Neuronal stem cell (in vitro differentiated cells): ENCODE results near the gene CRYBB2.
A peak's percentile ranks its signal among the peaks of the same experiment; 100 is the strongest.
"Not testable (repeated sequence)": the region's sequence is repeated elsewhere in the genome, so short reads cannot be mapped to it uniquely, and the experiment has no call there.

Source experiments
- DNase-seq: peaks from one replicate; pipeline ENCODE4 v3.0.0-alpha.2; 2013; ENCODE audit warnings: low spot score
- H2AFZ ChIP-seq: one replicate; pipeline ENCODE4 v1.6.1; 2013; ENCODE audit warnings: mild to moderate bottlenecking, low read length, inconsistent platforms
- H2AK5ac ChIP-seq: 2 replicates; pipeline ENCODE4 v1.6.1; 2013; ENCODE audit warnings: low read depth, mild to moderate bottlenecking, inconsistent platforms, low read length, moderate library complexity, mixed read lengths
- H2BK120ac ChIP-seq: 2 replicates; pipeline ENCODE4 v1.6.1; 2013; ENCODE audit warnings: low read depth, mild to moderate bottlenecking, inconsistent platforms, low read length, moderate library complexity, mixed read lengths
- H2BK12ac ChIP-seq: one replicate; pipeline ENCODE4 v1.6.1; 2013; ENCODE audit warnings: low read length, inconsistent platforms
- H2BK15ac ChIP-seq: 2 replicates; pipeline ENCODE4 v1.6.1; 2013; ENCODE audit warnings: mild to moderate bottlenecking, low read length, inconsistent platforms, mixed read lengths
- H2BK5ac ChIP-seq: one replicate; pipeline ENCODE4 v1.6.1; 2013; ENCODE audit warnings: inconsistent platforms, mild to moderate bottlenecking, low read length, moderate library complexity
- H3K14ac ChIP-seq: one replicate; pipeline ENCODE4 v1.6.1; 2013; ENCODE audit warnings: low read length, inconsistent platforms
- H3K18ac ChIP-seq: 2 replicates; pipeline ENCODE4 v1.6.1; 2013; ENCODE audit warnings: low read length, inconsistent platforms
- H3K23ac ChIP-seq: 2 replicates; pipeline ENCODE4 v1.6.1; 2013; ENCODE audit warnings: low read depth, mild to moderate bottlenecking, mixed read lengths, low read length, inconsistent platforms; ENCODE audit not compliant: poor library complexity
- H3K27ac ChIP-seq: replicated peaks from 3 replicates; pipeline ENCODE4 v1.5.1; 2013; ENCODE audit warnings: low read length, inconsistent platforms
- H3K27me3 ChIP-seq, 3 experiments: 2 replicates each; pipeline ENCODE4 v1.6.1; 2013; ENCODE audit warnings: low read length in 3 of 3, mild to moderate bottlenecking in 2 of 3, inconsistent platforms in 1 of 3, low read depth in 1 of 3, mixed read lengths in 1 of 3, moderate library complexity in 1 of 3; ENCODE audit not compliant: control insufficient read depth in 3 of 3, insufficient read depth in 3 of 3
- H3K36me3 ChIP-seq, 2 donors: replicated peaks in 1 of 2; 2 replicates each; pipeline ENCODE4 v1.6.1; 2013; ENCODE audit warnings: low read length in 2 of 2; ENCODE audit not compliant: control insufficient read depth in 2 of 2, insufficient read depth in 2 of 2
- H3K4ac ChIP-seq: 2 replicates; pipeline ENCODE4 v1.6.1; 2013; ENCODE audit warnings: inconsistent platforms, mild to moderate bottlenecking, low read length, moderate library complexity
- H3K4me1 ChIP-seq, 2 donors: 1 replicate in 1 of 2; 2 replicates in 1 of 2; pipeline ENCODE4 v1.6.1; 2013; ENCODE audit warnings: low read length in 2 of 2, low read depth in 1 of 2; ENCODE audit not compliant: control insufficient read depth in 2 of 2, insufficient read depth in 1 of 2
- H3K4me2 ChIP-seq: one replicate; pipeline ENCODE4 v1.6.1; 2013; ENCODE audit warnings: mild to moderate bottlenecking, low read length, inconsistent platforms; ENCODE audit not compliant: insufficient read depth, poor library complexity, severe bottlenecking
- H3K4me3 ChIP-seq, 2 donors: 2 replicates each; pipeline ENCODE4 v1.5.1; 2013; ENCODE audit warnings: low read length in 2 of 2, mild to moderate bottlenecking in 2 of 2, inconsistent platforms in 1 of 2, moderate library complexity in 1 of 2
- H3K79me1 ChIP-seq: one replicate; pipeline ENCODE4 v1.6.1; 2013; ENCODE audit warnings: low read depth, mild to moderate bottlenecking, inconsistent platforms, low read length, moderate library complexity
- H3K9ac ChIP-seq: one replicate; pipeline ENCODE4 v1.6.1; 2013; ENCODE audit warnings: mild to moderate bottlenecking, low read depth, low read length, inconsistent platforms; ENCODE audit not compliant: poor library complexity
- H3K9me3 ChIP-seq, 2 donors: replicated peaks in 1 of 2; 2 replicates each; pipeline versions ENCODE3 to v1.6.1; 2013; ENCODE audit warnings: low read length in 2 of 2, mild to moderate bottlenecking in 2 of 2, inconsistent platforms in 1 of 2, low read depth in 1 of 2, mixed read lengths in 1 of 2, moderate library complexity in 1 of 2; ENCODE audit not compliant: control insufficient read depth in 2 of 2, insufficient read depth in 1 of 2
- H4K8ac ChIP-seq: one replicate; pipeline ENCODE4 v1.6.1; 2013; ENCODE audit warnings: low read depth, mild to moderate bottlenecking, inconsistent platforms, low read length, moderate library complexity
- H4K91ac ChIP-seq: one replicate; pipeline ENCODE4 v1.6.1; 2013; ENCODE audit warnings: low read length, low read depth, mild to moderate bottlenecking, inconsistent platforms; ENCODE audit not compliant: poor library complexity
- whole genome bisulfite sequencing, 2 donors: extraction: QIAGEN DNeasy Blood & Tissue Kit; methylation state at CpG; one replicate each; pipeline ENCODE4 v1.1.7; 2013; ENCODE audit warnings: missing lambda C conversion rate in 2 of 2, mixed read lengths in 1 of 2; ENCODE audit not compliant: insufficient read length in 2 of 2, insufficient replicate concordance in 1 of 2; ENCODE audit errors: extremely low coverage in 2 of 2; 5-methylcytosine and 5-hydroxymethylcytosine counted together

The CRYBB2 gene

GRCh38 chr22:25221790-25222189 lies 2.4 kb downstream of the CRYBB2 start:
- H3K4me3 ChIP-seq: no peak overlapping the region
- no peak overlapping the region for H2BK15ac ChIP-seq
- DNase-seq: no peak
- H2BK120ac ChIP-seq: no peak overlapping the region
- no peak overlapping the region for H3K4ac ChIP-seq
- H3K79me1 ChIP-seq: no peaks in the 10 kb centered on the region
- H2AK5ac ChIP-seq: no peak overlapping the region
- peaks cover 0 to 14% (median 0%) of the 10 kb centered on the region in 3 experiments for H3K27me3 ChIP-seq
- WGBS, 2 donors: no CpG with 5 or more reads among the region's 8 CpGs
- H3K14ac ChIP-seq: no peak overlapping the region
- no peak overlapping the region for H3K18ac ChIP-seq
- no peak overlapping the region for H2BK12ac ChIP-seq
- H3K9ac ChIP-seq: no peak overlapping the region
- H3K4me1 ChIP-seq: peaks cover 0 to 1% of the 10 kb centered on the region in 2 donors
- no peak overlapping the region for H4K8ac ChIP-seq
- H3K27ac ChIP-seq: no peak overlapping the region
- H3K36me3 ChIP-seq: no peaks in the 10 kb centered on the region
- H3K9me3 ChIP-seq: no peaks in the 10 kb centered on the region
- no peak overlapping the region for H3K23ac ChIP-seq
- no peak overlapping the region for H2AFZ ChIP-seq
- H3K4me2 ChIP-seq: no peak overlapping the region
- no peak overlapping the region for H2BK5ac ChIP-seq
- H4K91ac ChIP-seq: no peak overlapping the region

GRCh38 chr22:25223269-25223850 lies 3.9 kb downstream of the CRYBB2 start:
- DNase-seq: peak; percentile 31

GRCh38 chr22:25228822-25229221 lies 9.4 kb downstream of the CRYBB2 start:
- H2BK12ac ChIP-seq: peak overlapping the region; percentile 30
- peaks cover 0 to 2% (median 0%) of the 10 kb centered on the region in 3 experiments for H3K27me3 ChIP-seq
- H3K4me3 ChIP-seq: peak overlapping the region in 1 of 2 donors; percentile 67
- H4K91ac ChIP-seq: no peak overlapping the region
- H3K4me2 ChIP-seq: no peak overlapping the region
- H3K14ac ChIP-seq: no peak overlapping the region
- no peak overlapping the region for H3K27ac ChIP-seq
- no peak overlapping the region for H4K8ac ChIP-seq
- H3K23ac ChIP-seq: peak overlapping the region; percentile 85
- H2BK120ac ChIP-seq: no peak overlapping the region
- H3K9me3 ChIP-seq: no peaks in the 10 kb centered on the region
- H2AK5ac ChIP-seq: no peak overlapping the region
- H2BK15ac ChIP-seq: no peak overlapping the region
- no peaks in the 10 kb centered on the region for H3K36me3 ChIP-seq
- no peak overlapping the region for H3K4ac ChIP-seq
- no peak for DNase-seq
- H3K18ac ChIP-seq: no peak overlapping the region
- no peak overlapping the region for H2BK5ac ChIP-seq
- H3K4me1 ChIP-seq: peaks cover 0 to 2% of the 10 kb centered on the region in 2 donors
- H3K9ac ChIP-seq: no peak overlapping the region
- WGBS, 2 donors: no CpG with 5 or more reads among the region's 13 CpGs
- H3K79me1 ChIP-seq: no peaks in the 10 kb centered on the region
- no peak overlapping the region for H2AFZ ChIP-seq

More at GRCh38 chr22:25223269-25223850, 3.9 kb downstream of the CRYBB2 start:
- no peak overlapping the region for H2BK5ac ChIP-seq
- H3K4me3 ChIP-seq: no peak overlapping the region
- no peaks in the 10 kb centered on the region for H3K9me3 ChIP-seq
- peaks cover 0 to 14% (median 0%) of the 10 kb centered on the region in 3 experiments for H3K27me3 ChIP-seq
- H4K8ac ChIP-seq: no peak overlapping the region
- H2AFZ ChIP-seq: no peak overlapping the region
- peaks cover 0 to 1% of the 10 kb centered on the region in 2 donors for H3K4me1 ChIP-seq
- no peak overlapping the region for H2BK15ac ChIP-seq
- H3K23ac ChIP-seq: no peak overlapping the region
- no peaks in the 10 kb centered on the region for H3K79me1 ChIP-seq
- no peak overlapping the region for H2AK5ac ChIP-seq
- H2BK120ac ChIP-seq: no peak overlapping the region
- H3K4ac ChIP-seq: no peak overlapping the region
- H3K18ac ChIP-seq: no peak overlapping the region
- H2BK12ac ChIP-seq: no peak overlapping the region
- H3K4me2 ChIP-seq: no peak overlapping the region
- H3K27ac ChIP-seq: peak overlapping the region; percentile 29
- H4K91ac ChIP-seq: peak overlapping the region; percentile 14
- H3K36me3 ChIP-seq: no peaks in the 10 kb centered on the region
- no peak overlapping the region for H3K9ac ChIP-seq
- H3K14ac ChIP-seq: no peak overlapping the region
- no CpG with 5 or more reads among the region's 12 CpGs for WGBS, 2 donors

GRCh38 chr22:25230760-25231159 lies 11.3 kb downstream of the CRYBB2 start:
- not testable (repeated sequence) for H2AK5ac ChIP-seq, H3K36me3 ChIP-seq, H3K4me2 ChIP-seq, H2AFZ ChIP-seq, H3K23ac ChIP-seq, H3K4ac ChIP-seq, H3K4me3 ChIP-seq, H3K14ac ChIP-seq, H4K91ac ChIP-seq, H3K79me1 ChIP-seq, H2BK120ac ChIP-seq, H3K27me3 ChIP-seq, H2BK15ac ChIP-seq, H4K8ac ChIP-seq, H2BK12ac ChIP-seq, H3K9ac ChIP-seq, H3K4me1 ChIP-seq, H3K27ac ChIP-seq, H2BK5ac ChIP-seq, DNase-seq, H3K9me3 ChIP-seq, H3K18ac ChIP-seq
- no CpG with 5 or more reads among the region's 2 CpGs for WGBS, 2 donors
